ENCODE results near the gene FADS2.

DNA sequence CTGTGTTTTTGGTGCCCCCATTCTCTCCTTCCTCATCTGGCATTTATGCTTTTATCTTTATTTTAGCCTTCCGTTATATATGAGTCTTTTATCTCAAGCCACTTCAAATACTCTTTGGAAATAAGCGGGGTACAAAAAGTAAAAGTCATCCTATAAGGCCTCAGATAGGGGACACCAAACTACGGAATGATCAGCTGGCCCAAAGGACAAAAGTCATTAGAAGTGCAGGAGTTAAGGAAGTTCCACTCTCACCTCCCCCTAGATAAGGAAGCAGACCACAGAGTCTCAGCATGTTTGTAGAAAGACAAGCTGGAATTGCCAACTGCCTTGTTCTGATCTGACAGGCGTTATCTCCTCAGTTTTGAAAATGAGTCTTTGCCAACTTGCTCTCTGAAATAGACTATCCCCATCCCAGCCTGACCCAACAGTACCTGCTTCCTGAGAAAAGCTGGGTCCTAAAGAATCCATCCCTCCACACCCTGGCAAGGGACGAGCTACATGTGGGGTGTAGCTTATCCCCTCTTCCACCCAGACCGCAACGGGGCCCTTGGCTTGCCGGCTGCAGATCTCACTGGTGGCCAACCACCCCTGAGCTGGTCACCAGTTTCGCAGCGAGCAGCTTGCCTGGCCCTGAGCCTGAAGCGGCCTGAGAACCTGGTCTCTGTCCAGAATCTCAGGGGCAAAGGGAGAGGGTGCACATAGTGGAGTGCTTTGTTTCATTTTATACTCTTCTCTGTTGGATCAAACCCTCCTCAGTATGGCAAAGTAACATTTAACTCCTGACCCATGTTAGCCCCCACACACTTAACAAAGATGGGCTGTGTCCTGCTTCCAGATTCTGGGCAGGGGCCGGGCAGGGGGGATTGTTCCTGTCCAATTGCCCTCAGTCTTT, 13.8 kb downstream of the FADS2 start:
- TF ChIP-seq, protein P1, sequence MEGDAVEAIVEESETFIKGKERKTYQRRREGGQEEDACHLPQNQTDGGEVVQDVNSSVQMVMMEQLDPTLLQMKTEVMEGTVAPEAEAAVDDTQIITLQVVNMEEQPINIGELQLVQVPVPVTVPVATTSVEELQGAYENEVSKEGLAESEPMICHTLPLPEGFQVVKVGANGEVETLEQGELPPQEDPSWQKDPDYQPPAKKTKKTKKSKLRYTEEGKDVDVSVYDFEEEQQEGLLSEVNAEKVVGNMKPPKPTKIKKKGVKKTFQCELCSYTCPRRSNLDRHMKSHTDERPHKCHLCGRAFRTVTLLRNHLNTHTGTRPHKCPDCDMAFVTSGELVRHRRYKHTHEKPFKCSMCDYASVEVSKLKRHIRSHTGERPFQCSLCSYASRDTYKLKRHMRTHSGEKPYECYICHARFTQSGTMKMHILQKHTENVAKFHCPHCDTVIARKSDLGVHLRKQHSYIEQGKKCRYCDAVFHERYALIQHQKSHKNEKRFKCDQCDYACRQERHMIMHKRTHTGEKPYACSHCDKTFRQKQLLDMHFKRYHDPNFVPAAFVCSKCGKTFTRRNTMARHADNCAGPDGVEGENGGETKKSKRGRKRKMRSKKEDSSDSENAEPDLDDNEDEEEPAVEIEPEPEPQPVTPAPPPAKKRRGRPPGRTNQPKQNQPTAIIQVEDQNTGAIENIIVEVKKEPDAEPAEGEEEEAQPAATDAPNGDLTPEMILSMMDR (IDR thresholded peaks at IDR 0.05; ENCODE audit: low read depth, low read length, poor library complexity, severe bottlenecking), result no peak
- TF ChIP-seq EZH2phosphoT487 (IDR thresholded peaks at IDR 0.05; ENCODE audit: borderline replicate concordance, low read length), result no peak
